Measurements from ENCODE around the gene NCOR2.

GRCh38 chr12:124555168-124556073 lies 12.0 kb downstream of the NCOR2 start:
- no peak for TF ChIP-seq CTCF (IDR thresholded peaks at IDR 0.05)
- no peak for TF ChIP-seq POLR2A (IDR thresholded peaks at IDR 0.05)

Data from ovary (tissue), 3 donors.